Stimulated activated CD8-positive, alpha-beta memory T cell treated with anti-CD3 and anti-CD28 coated beads, Interleukin-7, amount 100 ng/mL, for 24 hours (primary cell): ENCODE results near the gene AKT3.
"Not testable (repeated sequence)": the region's sequence is repeated elsewhere in the genome, so short reads cannot be mapped to it uniquely, and the experiment has no call there.

Experiments
- DNase-seq: peaks from one replicate; pipeline ENCODE4 v3.0.0-alpha.2; 2020; ENCODE audit warnings: low read depth

The AKT3 gene

DNA sequence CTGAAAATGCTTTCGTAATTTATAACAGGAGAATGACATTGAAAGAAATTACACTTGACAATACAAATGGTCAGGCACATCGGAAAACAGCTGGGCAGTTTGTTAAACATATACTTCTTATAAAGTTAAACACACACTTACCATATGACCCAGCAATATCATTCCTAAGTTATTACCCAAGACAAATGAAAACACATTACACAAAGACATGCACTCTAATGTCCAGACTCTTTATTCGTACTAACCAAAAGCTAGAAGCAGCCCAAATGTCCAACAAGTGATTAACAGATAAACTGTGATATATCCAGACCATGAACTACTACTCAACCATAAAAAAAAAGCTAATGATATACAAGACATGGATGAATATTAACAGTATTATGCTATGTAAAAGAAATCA lies 8.5 kb downstream of the AKT3 start:
- DNase-seq = no peak

DNA sequence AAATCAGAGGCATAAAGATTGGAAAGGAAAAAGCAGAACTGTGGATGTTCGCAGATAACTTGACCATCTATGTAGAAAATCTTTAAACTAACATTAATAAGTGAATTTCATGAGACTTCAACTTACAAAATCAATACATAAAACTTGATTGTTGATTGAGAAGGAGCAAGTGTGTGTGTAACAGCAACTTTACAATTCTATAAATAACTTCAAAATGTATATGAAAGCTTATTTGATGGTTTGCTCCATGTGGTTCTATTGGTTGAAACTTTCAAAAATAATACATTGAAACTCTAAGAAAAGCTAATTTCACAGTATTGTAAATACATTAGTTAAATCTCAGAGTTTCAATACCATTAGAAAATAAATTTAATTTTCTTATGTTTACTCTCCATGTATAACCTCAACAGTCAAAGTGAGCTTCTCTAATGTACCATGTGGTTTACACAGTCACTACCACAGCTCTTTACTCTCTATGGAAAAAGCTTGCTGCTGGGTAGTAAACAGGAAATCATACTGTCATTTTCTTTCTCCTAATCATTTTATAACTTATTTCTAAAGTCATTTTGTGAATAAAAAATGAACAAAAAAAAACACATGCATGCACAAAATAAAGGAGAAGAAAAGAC lies 12.0 kb downstream of the AKT3 start:
- no peak for DNase-seq

- no peak for DNase-seq
These were observed 15.9 kb downstream of the AKT3 start for GRCh38 chr1:243834130-243834529.

DNA sequence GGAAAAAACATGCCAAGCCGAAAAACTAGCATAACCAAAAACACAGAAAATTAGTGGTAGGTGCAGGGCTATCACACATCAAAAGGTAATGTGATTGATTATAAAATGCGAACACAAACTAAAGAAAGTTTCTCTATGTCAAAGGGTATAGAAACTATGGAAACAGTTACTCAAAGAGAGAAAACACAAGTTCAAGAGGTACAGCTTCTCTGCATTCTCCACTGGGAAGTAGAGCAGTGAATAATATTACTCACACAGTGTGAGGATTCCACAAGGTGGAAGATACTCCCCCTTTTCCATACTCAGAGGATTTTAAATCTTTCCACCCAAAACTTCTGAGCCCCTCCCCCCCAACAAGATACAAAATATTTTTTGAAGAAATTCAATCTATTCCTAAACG lies 18.6 kb downstream of the AKT3 start:
- no peak for DNase-seq

DNA sequence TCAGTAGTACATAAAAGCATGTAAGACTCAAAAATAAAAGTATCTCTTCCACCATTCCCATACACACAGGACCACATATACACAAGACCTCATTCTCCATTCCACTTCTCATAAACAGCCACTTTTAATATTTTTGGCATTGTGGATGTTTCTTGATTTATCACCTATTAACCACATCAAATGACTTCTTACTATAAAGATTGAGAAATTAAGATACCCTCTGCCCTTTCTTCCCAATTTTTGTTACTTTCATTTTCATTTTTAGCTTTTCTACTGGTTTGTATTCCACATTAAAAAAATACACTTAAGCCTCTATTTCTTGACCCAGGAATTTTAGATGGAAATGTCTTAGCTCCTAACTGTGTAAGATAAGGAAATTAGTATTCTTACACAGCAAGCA lies 22.8 kb downstream of the AKT3 start:
- no peak for DNase-seq

DNA sequence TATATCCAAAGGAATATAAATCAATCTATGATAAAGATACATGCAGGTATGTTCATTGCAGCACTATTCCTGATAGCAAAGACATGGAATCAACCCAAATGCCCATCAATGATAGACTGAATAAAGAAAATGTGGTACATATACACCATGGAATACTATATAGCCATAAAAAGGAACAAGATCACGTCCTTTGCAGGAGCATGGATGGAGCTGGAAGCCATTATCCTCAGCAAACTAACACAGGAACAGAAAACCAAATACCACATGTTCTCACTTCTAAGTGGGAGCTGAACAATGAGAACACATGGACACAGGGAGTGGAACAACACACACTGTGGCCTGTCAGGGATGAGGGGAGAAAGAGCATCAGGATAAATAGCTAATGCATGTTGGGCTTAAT lies 25.1 kb downstream of the AKT3 start:
- not testable (repeated sequence) for DNase-seq

DNA sequence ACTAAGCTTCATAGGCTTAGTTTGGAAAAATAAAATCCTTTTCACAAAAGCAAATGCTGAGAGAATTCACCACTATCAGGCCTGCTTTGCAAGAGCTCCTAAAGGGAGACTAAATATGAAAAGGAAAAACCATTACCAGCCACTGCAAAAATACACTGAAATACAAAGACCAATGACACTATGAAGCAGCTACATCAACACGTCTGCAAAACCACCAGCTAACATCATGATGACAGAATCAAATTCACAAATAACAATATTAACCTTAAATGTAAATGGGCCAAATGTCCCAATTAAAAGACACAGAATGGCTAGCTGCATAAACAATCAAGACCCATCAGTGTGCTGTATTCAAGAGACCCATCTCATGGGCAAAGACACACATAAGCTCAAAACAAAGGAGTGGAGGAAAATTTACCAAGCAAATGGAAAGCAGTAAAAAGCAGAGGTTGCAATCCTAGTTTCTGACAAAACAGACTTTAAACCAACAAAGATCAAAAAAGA lies 28.8 kb downstream of the AKT3 start:
- no peak for DNase-seq

- DNase-seq = no peak
These were observed 30.6 kb downstream of the AKT3 start for GRCh38 chr1:243819438-243819839.

DNA sequence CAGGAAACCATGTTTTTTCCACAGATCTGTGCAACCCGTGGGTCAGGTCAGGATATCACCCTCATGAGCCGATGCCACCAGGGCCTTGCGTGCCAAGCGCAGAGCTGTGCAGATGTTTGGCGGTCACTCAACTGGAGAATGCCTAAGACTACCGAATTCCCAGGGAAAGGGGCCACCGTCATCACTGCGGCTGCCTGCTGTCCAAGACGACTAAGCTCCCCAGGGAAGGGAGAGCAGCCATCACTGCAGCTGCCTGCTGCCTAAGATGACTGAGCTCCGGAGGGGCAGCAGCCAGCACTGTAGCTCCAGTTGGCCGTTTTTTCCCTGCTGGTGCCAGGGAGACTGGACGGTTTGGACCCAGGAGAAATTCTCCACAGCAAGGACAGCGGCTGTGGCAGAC lies 31.1 kb downstream of the AKT3 start:
- no peak for DNase-seq

- DNase-seq = no peak
These were observed 35.3 kb downstream of the AKT3 start for GRCh38 chr1:243814718-243815117.

DNA sequence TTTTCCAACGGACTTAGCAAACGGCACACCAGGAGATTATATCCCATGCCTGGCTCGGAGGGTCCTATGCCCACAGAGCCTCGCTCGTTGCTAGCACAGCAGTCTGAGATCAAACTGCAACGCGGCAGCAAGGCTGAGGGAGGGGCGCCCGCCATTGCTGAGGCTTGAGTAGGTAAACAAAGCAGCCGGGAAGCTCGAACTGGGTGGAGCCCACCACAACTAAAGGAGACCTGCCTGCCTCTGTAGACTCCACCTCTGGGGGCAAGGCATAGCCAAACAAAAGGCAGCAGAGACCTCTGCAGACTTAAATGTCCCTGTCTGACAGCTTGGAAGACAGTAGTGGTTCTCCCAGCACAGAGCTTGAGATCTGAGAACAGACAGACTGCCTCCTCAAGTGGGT lies 42.7 kb downstream of the AKT3 start:
- not testable (repeated sequence) for DNase-seq

GRCh38 chr1:243806310-243806709 lies 43.7 kb downstream of the AKT3 start:
- DNase-seq = no peak

- DNase-seq = no peak
These were observed 47.3 kb downstream of the AKT3 start for GRCh38 chr1:243802736-243803135.

DNA sequence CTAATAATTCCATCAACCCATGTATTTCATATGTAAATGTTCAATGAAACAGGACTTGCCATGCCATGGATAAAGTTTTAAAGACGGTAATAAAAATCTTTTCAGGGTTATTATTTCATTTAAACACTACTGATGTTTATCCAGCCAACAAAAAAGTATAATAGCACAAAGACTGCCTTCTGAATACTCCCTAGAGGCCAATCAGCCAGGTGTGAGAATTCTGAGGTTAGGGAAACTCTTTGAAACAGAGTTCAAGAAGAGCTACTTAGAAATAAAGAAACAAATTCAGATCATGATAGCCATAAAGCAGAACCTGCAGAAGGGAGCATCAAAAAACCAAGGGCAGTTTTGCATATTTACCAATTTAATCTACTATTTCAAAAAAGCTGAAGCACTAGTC lies 48.7 kb downstream of the AKT3 start:
- DNase-seq = no peak

DNA sequence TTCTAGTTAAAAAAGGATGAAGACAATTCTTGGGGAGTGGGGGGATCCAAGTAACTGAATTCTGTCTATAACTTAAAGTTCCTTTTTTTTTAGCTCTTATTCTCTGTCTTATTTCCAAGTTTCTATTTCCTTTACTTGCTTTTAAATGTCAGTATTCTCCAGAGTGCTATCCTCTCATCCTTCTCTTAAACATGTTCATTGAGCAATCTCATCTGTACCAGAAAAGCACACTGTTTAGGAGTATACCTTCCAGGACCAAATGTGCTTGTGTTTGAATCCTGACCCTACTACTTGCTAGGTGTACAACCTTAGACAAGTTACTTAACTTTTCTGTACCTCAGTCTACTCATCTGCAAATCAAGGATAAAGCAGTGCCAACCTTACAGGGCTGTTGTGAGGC lies 50.1 kb downstream of the AKT3 start:
- no peak for DNase-seq

- DNase-seq = no peak
These were observed 51.3 kb downstream of the AKT3 start for GRCh38 chr1:243798726-243799125.

DNA sequence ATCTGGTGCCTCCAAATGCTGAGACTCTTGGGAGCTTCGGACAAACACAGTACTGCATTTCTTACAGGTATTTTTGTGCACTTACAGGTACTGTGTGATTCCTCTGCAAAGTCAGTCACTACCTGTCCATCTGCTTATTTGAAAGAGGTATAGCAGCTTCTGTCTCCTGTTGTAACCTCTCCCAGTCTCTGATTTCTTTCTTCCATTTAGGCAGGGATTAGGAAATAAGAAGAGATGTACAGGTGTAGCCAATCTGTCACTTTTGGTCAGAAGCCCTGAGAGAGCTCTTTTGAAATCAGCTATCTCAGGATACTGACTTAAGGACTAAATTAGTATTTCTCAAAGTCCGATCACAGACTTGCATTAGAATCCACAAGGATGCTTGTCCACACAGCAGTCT lies 54.0 kb downstream of the AKT3 start:
- DNase-seq = no peak

DNA sequence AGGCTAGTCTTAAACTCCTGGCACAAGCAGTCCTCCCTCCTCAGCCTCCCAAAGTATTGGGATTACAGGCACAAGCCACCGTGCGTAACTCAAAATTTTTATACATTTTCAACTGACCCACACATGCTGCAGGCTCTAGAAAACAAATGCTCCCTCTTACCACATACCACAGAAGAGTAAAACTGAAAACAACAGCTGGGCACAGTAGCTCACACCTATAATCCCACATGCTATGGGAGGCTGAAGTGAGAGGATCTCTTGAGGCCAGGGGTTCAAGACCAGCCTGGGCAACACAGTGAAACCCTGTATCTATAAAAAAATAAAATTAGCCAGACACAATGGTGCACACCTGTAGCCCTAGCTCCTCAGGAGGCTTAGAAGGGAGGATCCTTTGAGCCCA lies 56.7 kb downstream of the AKT3 start:
- no peak for DNase-seq

- no peak for DNase-seq
These were observed 57.2 kb downstream of the AKT3 start for GRCh38 chr1:243792891-243793290.

DNA sequence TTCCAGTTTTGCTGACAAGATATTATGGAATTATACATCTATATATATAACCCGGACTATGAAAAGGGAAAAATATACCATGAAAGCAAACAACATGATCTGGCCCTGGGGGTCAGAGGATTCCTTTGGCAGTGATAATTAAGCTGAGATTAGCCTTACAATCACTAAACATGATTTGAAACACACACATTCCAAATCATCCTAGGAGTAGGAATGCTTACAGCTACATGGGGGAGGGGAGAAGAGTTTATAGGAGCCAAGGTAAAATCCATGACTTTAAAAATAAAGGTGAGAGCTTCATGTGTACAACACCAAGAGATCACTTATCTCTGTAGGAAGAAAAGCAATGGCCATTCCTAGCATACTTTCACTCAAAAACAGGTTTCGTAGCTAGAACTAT lies 57.6 kb downstream of the AKT3 start:
- no peak for DNase-seq

- DNase-seq = no peak
These were observed 58.3 kb downstream of the AKT3 start for GRCh38 chr1:243791586-243792267.

DNA sequence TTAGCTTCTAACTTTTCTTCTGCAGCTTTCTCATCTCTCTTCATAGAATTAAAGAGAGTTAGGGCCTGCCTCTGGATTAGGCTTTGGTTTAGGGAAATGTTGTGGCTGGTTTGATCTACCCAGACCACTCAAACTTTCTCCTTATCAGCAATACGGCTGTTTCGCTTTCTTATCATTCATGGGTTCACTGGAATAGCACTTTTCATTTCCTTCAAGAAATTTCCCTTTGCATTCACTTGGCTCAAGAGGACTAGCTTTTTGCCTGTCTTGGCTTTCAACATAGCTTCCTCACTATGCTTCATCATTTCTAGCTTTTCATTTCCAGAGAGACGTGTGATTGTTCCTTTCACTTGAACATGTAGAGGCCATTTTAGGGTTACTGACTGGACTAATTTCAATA lies 59.6 kb downstream of the AKT3 start:
- no peak for DNase-seq

DNA sequence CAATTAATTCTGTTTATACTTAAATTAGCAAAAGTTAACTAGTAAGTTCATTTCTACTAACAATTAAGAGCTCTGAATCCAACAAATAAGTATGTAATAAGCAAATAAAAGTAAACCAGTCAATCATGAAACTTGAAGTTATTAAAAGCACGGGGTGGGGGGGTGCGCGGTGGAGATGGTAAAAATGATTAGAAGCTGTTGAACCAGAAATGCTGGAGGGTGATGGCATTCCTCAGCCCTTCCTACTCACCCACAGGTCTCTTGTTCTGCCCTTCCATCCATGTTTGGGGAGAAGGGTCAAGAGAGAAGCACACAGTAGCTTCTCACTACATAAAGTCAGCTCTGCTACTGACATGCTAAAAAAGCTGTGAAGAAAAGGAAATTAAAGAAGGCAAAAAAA lies 63.5 kb downstream of the AKT3 start:
- DNase-seq = no peak

- DNase-seq = no peak
These were observed 65.5 kb downstream of the AKT3 start for GRCh38 chr1:243784506-243784905.
